ENCODE data around the gene OGT.
"Not testable (repeated sequence)": the region's sequence is repeated elsewhere in the genome, so short reads cannot be mapped to it uniquely, and the experiment has no call there.

The OGT gene

GRCh38 chrX:71540801-71541200, 7.9 kb downstream of the OGT start:
- no peak for DNase-seq (ENCODE audit: low read depth)

- DNase-seq (ENCODE audit: low read depth): peak; percentile 88
Measured at GRCh38 chrX:71541210-71542022, 8.5 kb downstream of the OGT start.

DNA sequence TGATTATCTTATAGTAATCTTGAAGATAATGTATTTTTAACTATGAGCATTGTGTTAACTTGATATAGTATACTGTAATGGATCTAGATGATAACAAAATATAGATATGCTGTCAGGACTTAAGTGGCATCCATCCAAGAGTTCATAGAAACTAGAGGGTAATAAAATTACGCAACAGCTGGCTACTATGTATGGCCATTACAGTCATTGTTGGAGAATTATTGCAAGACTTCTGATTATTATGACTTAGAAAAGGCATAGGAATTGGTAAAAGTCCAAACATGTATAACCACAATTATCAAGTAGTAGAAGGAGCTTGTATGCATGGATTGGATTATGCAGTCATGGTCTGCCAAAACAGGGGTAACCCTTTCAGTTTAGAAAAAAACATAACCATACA, 9.5 kb downstream of the OGT start:
- DNase-seq (ENCODE audit: low read depth): peak; percentile 70

DNA sequence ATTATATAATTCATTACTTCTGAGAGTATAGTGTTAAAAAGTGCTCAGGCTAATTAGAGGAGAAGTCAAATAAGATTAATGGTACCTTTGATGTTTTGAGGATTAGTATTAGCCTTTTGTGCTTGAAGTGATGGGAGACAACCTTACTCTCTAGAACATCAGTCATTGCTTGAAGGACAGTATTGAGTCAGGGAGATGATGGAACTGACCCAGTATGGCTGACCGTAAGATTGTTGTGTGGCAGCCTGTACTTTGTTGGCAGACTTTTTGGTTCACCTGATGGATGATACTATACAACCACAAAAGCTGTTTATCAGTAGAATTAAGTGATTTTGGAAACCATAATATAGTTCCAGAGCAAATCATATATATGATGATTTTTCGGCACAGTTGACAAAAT, 9.9 kb downstream of the OGT start:
- DNase-seq (ENCODE audit: low read depth): no peak

GRCh38 chrX:71543316-71543715, 10.4 kb downstream of the OGT start:
- DNase-seq (ENCODE audit: low read depth): peak; percentile 92

DNA sequence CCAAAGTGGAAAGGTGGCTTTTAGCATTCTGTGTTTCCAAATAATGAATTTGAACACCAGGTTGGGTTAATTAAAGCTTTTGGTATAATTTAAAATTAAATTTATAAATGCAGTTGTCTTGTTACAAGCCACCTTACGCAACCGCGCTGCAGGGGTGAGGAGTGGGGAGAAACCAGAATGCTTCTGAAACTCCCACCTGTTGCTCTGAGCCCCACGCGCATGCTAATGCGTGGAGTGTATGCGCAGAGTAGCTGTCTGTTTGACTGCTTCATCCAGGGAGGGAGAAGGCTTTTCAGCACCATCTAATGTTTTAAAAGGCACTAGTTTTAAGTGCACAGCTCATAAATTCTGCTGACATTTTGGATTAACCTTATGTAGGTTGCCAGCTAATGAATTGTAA, 12.5 kb downstream of the OGT start:
- DNase-seq (ENCODE audit: low read depth): no peak

DNA sequence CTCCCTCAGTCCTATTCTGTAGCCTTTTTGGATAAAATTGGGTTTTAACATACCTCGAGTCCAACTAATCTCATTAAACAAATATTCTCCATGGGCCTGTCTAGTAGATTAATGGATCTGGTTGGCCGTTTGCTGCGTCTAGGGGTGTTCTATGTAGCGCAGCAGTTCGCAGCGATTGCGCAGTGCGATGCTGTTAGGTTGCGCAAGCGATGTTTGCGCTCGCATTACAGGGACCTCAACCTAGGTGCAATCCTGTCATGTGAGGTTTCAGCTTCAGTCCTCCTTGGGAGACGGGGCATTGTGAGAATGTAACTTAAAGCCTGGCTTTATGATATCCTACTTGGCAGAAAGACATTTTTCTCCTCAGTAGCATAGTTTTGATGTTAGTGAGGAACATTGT, 14.0 kb downstream of the OGT start:
- DNase-seq (ENCODE audit: low read depth): no peak

GRCh38 chrX:71547339-71547738, 14.4 kb downstream of the OGT start:
- no peak for DNase-seq (ENCODE audit: low read depth)

- no peak for DNase-seq (ENCODE audit: low read depth)
Measured at GRCh38 chrX:71549986-71550385, 17.1 kb downstream of the OGT start.

DNA sequence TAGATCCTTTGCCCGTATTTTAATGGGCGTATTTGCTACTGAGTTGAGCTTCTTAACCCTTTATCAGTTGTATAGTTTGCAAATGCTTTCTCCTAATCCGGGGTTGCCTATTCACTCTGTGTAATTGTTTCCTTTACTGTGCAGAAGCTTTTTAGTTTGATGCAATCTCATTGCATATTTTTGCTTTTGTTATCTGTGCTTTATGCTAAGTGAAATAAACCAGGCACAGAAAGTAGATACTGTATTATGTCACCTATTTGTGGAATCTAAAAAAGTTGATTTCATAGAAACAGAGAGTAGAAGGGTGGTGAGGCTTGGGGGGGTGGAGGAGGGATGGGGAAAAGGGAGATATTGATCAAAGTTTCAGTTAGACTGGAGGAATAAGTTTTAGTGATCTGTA, 17.7 kb downstream of the OGT start:
- no peak for DNase-seq (ENCODE audit: low read depth)

DNA sequence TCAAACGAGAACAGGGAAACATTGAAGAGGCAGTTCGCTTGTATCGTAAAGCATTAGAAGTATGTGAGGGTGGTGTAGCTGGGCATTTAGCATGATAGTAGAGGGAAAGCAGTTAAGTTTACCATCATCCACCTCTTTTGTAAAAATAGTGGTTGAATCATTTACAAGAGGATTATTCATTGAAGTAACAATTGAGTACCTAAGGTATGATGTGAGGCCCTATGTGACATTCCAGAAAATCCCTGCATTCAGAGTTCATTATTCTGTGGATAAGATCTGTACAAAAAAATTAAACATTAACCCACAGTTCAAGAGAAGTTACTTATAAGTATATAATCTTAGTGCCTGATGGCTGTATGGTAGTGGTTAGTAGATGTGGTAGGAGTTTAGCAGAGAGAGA, 23.1 kb downstream of the OGT start:
- no peak for DNase-seq (ENCODE audit: low read depth)

DNA sequence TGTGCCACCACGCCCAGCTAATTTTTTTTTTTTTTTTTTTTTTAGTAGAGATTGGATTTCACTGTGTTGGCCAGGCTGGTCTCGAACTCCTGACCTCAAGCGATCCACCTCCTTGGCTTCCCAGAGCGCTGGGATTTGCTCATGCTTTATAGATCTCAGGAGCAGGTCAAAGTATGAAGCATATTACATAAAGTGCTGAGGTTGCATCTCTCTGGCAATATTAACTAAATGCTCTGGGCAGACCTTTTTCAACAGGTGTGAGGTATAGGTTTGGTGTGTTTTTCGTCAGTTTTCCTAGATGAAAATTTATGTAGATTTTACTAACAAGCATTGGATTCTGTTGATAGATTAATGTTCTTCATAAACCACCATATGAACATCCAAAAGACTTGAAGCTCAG, 26.0 kb downstream of the OGT start:
- no peak for DNase-seq (ENCODE audit: low read depth)

- not testable (repeated sequence) for DNase-seq (ENCODE audit: low read depth)
Measured at GRCh38 chrX:71559773-71560172, 26.9 kb downstream of the OGT start.

DNA sequence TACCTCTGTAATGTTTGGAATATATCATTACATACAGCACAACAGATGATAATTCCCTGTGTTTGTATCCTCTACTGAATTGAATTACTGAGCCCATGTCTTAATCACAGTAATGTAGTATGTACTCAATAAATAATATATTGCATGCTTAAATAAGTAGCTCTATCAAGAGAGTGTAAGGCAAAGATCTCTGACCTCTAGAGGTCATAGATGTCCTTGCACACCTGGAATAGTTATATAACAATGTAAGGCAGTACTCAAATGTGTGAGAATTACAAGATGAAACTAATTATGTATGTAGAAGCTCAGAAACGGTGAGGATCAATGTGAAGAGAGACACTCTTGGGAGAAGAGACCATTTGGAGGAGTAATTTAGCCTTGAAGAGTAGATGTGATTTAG, 31.0 kb downstream of the OGT start:
- no peak for DNase-seq (ENCODE audit: low read depth)

GRCh38 chrX:71565474-71566041, 32.7 kb downstream of the OGT start:
- no peak for DNase-seq (ENCODE audit: low read depth)

DNA sequence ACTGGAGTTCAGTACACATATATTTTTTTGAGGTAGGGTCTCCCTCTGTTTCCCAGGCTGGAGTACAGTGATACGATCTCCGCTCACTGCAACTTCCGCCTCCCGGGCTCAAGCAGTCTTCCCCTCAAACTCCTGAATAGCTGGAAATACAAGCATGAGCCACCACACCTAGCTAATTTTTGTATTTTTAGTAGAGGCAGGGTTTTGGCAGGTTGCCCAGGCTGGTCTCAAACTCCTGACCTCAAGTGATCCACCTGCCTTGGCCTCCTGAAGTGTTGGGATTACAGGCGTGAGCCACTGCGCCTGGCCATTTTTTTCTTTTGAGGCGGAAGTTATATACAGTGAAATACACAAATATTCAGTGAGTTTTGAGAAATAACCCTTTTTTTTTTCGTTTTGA, 38.5 kb downstream of the OGT start:
- DNase-seq (ENCODE audit: low read depth): not testable (repeated sequence)

DNA sequence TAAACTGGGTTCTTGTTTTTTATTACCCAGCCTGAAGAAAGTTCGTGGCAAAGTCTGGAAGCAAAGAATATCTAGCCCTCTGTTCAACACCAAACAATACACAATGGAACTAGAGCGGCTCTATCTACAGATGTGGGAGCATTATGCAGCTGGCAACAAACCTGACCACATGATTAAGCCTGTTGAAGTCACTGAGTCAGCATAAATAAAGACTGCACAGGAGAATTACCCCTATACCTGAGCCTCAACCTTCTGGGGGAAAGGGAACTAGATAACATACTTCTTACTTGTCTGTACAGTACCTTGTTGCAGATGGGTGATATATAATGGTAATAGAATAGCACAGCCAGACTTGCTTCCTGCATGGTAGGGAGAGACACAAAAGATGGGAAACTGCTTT, 40.7 kb downstream of the OGT start:
- no peak for DNase-seq (ENCODE audit: low read depth)

DNA sequence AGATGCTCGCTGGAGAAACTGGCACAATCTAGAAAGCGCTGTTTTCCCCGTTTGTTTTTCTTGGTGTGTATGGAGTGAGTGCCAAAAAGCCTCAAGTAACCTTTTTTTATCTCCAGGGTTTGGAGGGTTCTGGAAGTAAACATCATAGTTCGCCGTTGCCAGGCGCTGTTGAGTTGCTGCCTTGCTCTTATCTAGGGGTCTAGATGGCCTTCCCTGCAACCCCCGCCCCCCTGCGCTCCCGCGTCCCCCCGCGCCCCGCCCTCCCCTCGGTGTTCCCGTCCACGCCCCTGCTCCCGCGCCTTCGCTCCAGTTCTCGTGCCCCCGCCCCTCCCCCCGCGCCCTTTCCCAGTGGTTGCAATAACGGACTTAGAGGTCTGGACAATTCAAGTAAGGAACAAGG, 44.8 kb downstream of the OGT start:
- no peak for DNase-seq (ENCODE audit: low read depth)

GRCh38 chrX:71578253-71579135, 45.6 kb downstream of the OGT start, which contains the start of gene GCNA:
Gene GCNA (plus strand): TSS chrX:71578437. CDS start chrX:71580822, 2,385 bp downstream.
- DNase-seq (ENCODE audit: low read depth): no peak

GRCh38 chrX:71579136-71579989, 46.5 kb downstream of the OGT start:
- no peak for DNase-seq (ENCODE audit: low read depth)

- DNase-seq (ENCODE audit: low read depth): no peak
Measured at GRCh38 chrX:71579990-71580380, 47.1 kb downstream of the OGT start.

GRCh38 chrX:71581210-71581609, 48.3 kb downstream of the OGT start:
- DNase-seq (ENCODE audit: low read depth): no peak

Measured in EH (cell line).